A549 (cell line): ENCODE data around the gene LIPE.

Experiments
- CHD2 ChIP-seq: fragments of 150-350 bp; IDR thresholded peaks from 2 replicates; pipeline ENCODE4 v1.6.1; 2014; ENCODE audit warnings: low read length; ENCODE audit not compliant: partially characterized antibody
- CHD4 ChIP-seq: fragments of 200-600 bp; sonication (generic); IDR thresholded peaks from 2 replicates; pipeline ENCODE4 v1.6.1; 2016; ENCODE audit warnings: antibody characterized with exemption, mild to moderate bottlenecking, borderline replicate concordance
- EP300 ChIP-seq, 2 experiments: fragments of >200 bp; sonication (Bioruptor Twin); formaldehyde crosslinking; IDR thresholded peaks; 2 replicates in 1 of 2; 3 replicates in 1 of 2; pipeline ENCODE4 v1.6.1; 2016 to 2017
- PHF8 ChIP-seq: fragments of 200-600 bp; sonication (generic); IDR thresholded peaks from 2 replicates; pipeline ENCODE4 v1.6.1; 2016; ENCODE audit warnings: low read depth, mild to moderate bottlenecking, antibody characterized with exemption, moderate library complexity, borderline replicate concordance
- TP53 ChIP-seq: fragments of 250-450 bp; sonication (Bioruptor Pico); IDR thresholded peaks from 2 replicates; pipeline ENCODE4 v1.5.0; 2021; ENCODE audit warnings: mild to moderate bottlenecking, moderate library complexity
- TF ChIP-seq, protein P1 (sequence below): fragments of >200 bp; sonication (Bioruptor Twin); formaldehyde crosslinking; IDR thresholded peaks from 3 replicates; pipeline ENCODE4 v1.5.1; 2016

DNA sequence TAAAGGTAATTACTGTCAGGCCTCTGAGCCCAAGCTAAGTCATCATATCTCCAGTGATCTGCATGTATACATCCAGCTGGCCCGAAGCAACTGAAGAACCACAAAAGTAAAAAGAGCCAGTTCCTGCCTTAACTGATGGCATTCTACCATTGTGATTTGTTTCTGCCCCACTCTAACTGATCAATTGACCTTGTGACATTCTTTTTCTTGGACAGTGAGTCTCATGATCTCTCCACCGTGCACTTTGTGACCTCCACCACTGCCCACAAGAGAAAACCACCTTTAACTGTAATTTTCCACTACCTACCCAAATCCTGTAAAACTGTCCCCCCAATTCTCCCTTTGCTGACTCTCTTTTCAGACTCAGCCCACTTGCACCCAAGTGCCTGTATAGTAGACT, 32.7 kb upstream of the LIPE start:
- TF ChIP-seq CHD2 (no peak), PHF8 (no peak), EP300 (IDR thresholded peaks at IDR 0.05) (no peak), CHD4 (no peak), TP53 (CRISPR knock-in tag) (no peak)
- TF ChIP-seq, protein P1, sequence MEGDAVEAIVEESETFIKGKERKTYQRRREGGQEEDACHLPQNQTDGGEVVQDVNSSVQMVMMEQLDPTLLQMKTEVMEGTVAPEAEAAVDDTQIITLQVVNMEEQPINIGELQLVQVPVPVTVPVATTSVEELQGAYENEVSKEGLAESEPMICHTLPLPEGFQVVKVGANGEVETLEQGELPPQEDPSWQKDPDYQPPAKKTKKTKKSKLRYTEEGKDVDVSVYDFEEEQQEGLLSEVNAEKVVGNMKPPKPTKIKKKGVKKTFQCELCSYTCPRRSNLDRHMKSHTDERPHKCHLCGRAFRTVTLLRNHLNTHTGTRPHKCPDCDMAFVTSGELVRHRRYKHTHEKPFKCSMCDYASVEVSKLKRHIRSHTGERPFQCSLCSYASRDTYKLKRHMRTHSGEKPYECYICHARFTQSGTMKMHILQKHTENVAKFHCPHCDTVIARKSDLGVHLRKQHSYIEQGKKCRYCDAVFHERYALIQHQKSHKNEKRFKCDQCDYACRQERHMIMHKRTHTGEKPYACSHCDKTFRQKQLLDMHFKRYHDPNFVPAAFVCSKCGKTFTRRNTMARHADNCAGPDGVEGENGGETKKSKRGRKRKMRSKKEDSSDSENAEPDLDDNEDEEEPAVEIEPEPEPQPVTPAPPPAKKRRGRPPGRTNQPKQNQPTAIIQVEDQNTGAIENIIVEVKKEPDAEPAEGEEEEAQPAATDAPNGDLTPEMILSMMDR: no peak
